Umbilical cord (tissue), 2 donors: Measurements from ENCODE around the gene LONP1. TPM values are rescaled to one million over a fixed set of nuclear protein-coding genes. Genes with fewer than 3 reads are reported as not detected.

ENCODE experiments used
- DNase-seq: peaks from one replicate; pipeline ENCODE4 v3.0.0-alpha.2; 2015; ENCODE audit warnings: low spot score
- total RNA-seq: library from RNA; depleted of rRNA; stranded (reverse); fragments of >200 nt; gene quantifications from one replicate; pipeline ENCODE4 v1.2.3, GENCODE V29; 2014; ENCODE audit warnings: low replicate concordance; ENCODE audit not compliant: insufficient read depth

Gene LONP1
- total RNA-seq, 1 donor from 2014 or later = 32.5 TPM

DNA sequence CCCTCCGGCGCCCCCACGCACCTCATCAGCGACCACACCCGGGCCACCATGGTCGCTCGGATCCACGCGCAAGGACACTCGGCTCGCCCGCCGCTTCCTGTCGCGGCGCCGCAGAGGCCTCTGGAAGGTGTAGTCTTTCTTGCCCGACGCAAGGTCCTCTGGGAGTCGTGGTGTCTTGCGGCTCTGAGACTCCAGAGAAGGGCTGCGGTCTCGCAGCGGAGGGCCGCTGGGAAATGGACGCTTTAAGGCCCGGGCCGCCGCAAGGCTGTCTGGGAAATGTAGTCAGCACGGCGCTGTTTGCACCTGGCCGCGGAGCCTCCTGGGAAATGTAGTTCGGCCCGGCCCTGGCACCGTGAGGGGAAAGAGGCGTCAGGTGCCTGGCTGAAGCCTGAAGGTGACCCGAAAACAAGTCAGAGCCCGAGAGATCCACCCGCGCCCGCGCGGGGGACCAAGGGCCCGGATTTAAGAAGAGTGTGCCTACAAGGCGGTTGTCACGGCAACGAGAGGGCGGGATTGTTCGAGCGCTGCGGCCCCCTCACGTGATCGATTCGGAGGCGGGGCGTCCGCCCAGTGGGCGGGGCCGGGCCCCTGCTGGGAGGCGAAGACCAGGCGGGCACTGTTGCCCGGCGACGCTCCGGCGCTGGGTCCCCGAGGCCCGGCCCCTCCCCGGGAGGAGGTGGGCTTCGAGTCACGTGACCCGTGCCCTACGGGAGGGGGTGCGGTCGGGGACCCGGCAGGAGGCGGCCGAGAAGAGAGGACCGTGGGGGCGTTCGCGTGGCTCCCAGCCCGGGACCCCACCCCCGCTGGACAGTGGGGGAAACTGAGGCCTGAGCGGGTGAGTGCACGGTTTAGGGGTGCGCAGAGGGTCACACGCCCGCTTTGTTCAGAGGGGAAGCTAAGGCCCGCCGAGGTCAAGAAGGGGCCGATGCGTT lies 39.2 kb downstream of the LONP1 start, which contains the start of the genes HSD11B1L and MICOS13:
Gene HSD11B1L, plus strand, starts transcription at position 591 of the 932 bp plus-strand sequence. CDS start 3,806 bp downstream, outside the sequence.
Gene MICOS13, minus strand, starts transcription at position 80 of the 932 bp plus-strand sequence. Its CDS starts 30 bp downstream, at position 50.
- peak; percentile 100 for DNase-seq

DNA sequence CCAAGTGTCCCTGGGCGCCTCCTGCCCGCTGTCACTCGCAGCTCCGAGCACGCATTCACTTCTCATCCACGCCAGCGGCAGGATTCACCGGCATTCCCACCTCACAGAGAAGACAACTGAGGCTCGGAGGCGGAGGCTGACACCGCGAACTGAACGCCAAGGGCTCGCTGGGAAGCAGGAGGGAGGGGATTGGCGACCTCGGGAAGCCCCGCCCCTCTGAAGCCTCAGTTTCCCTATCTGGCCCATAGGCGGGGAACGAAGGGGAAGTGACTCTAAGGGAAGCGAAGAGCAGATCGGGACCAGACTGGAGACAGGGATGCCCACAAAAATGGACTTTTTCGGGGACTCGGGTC lies 39.9 kb downstream of the LONP1 start:
- DNase-seq = no peak

DNA sequence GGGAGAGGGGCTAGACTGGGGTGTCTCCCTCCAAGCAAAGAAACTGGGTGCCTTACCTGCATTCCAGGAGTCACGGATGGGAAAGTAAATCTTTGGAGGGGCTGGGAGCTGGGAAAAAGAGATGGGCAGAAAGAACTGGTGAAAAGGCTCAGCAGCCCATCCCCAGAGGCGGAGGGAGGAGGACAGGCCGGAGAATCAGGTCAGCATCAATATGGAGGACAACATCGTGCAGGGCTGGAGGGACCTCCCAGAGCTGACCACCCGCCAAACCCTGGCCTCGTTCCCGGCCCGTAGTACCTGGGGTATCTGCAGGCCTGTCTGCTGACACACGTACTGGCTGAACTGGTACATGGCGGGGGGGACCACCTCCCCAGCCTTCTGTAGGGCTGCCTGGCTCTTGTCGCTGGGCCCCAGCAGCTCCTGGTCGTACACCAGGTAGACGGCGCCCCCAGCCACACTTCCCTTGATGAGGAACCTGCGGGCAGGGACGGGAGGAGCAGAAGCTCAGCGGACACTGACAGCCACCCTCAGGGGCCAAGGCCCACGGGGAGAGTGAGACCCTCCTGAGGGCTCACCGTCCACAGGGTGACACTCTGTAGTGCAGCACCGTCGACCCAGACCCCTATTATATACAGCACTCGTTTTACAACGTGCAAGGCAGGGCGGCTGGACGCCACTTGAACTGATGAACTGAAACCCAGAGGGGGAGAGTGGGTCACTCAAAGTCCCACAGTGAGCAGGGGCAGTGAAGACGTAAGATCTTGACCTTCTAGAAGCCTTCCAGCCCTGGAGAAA lies 40.5 kb downstream of the LONP1 start:
- DNase-seq = no peak

DNA sequence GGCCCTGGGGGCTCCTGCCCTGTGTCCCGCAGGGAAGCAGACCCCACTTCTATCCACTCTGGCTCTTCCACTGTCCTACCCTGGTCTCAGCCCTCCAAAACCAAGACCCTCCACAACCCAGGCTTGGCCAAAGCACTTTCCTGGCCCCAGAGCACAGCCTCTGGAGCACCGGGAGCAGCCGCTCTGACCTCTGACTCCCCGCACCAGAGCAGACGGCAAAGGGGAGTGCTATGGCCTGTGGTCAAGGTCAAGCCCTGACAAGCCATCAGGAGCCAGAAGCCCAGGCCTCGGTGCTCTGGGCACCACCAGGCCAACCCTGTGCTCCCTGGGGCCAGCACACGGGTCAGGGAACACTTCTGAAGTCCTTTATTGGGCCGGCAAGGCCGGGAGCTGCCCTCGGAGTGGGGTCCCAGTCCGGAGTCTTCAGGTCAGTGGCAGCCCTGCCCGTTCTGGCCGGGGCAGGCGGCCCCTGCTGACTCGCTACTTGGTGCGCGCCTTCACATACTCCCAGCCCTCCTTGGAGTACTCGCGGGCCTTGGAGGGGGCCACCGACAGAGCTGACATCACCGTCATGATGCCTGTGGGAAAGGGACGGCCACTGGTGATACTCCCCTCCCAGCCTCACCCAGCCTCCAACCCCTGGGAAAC lies 41.8 kb downstream of the LONP1 start:
- no peak for DNase-seq

DNA sequence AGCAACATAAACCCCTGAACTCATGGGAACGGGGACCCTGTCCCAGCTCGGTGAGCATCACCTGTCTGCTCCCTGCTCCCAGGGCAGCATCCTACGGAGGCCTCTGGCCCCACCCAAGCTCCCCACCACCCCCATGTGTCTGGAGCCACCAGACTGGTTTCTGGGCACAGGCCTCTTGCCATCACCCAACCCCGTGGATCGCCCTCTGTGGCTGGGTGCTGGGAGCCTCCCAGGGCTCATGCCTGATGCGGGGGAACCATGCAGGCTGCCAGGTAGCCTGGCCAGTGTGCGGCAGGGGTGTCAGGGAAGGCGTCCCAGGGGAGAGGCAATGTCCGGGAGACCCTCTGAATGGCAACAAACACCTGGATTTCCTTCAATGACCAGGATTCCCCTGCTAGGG lies 42.4 kb downstream of the LONP1 start:
- DNase-seq = no peak

DNA sequence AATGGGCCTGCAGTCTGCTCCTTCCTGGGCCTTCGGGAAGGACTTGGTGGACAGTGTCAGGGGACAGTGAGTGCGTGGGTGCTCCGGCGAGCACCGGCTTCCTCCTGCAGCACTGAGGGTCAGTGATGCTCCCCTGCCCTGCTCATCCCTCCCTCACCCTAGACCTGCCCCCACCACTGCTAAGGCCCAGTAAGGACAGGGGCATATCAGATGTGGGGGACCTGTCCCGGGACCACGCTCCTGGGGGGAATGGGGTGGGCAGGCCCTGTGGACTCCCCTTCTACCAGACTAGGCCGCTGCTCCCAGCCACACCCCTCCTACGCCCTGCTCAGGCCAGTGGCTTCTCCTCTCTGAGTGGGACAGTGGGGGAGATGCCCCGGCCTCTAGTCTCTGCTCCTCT lies 42.8 kb downstream of the LONP1 start:
- no peak for DNase-seq

DNA sequence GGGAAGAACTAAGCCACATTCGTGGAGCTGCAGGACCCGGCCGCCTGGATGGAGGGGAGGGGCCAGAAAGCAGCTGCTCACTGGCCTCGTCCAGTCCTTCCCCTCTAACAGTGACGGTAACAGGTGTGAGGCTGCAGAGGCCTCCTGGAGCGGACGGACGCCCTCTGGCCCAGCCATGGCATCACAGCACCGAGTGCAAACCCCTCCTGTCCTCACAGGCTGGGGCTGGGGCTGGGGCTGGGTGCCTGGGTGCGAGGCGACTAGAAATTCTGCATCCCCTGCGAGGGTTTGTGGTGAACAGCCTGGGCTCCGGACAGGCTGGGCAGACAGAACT lies 43.2 kb downstream of the LONP1 start:
- DNase-seq = no peak

DNA sequence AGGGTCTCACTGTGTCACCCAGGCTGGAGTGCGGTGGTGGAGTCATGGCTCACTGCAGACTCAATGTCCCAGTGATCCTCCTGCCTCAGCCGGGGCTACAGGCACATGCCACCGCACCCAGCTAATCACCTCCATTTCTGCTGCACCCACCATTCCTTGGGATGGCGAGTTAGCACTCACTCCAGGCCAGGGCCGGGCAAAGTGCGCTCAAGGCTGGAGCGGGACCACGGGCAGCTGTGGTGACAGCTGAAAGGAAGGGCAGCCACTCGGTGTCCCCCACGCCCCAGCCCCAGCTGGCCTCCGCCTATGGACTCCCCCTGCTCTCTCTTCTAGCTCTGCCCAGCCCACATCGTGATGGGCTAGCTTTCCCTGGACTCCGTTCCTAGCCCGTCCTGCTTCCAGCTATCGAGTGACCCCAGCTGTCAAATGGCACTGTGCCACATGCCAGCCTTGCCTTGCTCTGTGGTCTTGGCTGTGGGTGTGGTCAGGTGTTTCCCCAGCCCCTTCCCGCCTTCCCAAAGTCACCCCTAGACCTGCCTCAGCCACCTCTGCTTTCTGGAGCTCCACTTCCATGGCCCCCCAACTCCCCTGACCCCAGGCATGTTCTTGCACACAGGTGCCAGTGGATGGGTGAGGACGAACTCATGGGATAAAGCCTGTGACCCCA lies 43.7 kb downstream of the LONP1 start:
- DNase-seq = no peak

DNA sequence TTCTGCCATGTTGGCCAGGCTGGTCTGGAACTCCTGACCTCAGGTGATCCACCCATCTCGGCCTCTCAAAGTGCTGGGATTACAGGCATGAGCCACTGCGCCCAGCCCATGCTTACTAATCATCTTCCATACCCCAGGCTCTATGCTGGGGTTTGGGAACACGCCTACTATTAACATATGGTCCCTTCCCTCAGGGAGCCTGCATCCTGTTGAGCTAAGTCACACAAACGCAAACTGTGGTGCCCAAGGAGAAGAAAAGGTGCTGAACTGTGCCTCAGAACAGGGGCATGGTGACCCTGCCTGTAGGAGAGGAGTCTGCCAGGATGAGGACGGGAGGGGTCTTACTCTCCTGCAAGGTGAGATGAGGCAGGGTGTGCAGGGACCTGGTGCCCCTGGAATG lies 45.2 kb downstream of the LONP1 start:
- no peak for DNase-seq

DNA sequence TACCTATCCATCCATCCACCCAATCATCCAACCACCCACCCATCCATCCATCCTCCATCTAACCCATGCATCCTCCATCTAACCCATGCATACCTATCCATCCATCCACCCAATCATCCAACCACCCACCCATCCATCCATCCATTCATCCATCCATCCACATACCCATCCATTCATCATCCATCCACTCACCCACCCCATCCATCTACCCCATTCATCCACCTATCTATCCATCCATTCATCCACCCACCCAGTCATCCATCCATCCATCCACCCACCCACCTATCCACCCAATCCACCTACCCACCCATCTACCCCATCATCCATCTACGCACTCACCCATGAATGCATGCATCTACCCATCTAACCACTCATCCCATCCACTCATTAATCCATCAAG lies 46.2 kb downstream of the LONP1 start:
- DNase-seq = no peak

DNA sequence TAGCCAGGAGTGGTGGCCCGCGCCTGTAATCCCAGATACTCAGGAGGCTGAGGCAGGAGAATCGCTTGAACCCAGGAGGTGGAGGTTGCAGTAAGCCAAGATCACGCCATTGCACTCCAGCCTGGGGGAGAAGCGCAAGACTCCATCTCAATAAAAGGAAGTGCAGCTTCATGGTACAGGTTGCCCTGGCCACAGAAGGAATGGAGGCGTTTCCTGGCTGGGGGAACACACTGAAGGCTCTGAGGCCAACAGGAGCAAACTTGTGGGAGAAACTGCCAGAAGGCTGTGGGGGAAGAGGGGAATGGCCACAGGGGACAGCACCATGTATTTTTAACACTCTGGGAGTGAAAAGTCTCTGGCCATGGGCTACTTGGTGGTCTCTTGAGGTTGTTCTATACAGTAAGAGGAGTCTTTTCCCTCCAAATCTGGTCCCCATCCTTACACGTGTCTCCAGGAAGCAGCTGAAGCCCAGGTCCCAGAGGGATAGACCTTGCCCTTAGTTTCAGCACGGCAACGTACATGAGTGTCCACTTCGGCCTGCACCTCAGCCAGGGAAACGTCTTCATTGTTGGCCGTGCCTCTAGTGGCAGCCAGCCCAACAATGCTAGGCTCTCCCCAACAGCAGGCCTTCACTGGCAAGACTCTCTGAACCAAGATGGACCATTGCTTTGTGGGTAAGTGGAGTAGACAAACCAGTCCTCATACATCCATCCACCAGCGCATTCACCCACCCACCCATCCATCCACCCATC lies 47.1 kb downstream of the LONP1 start:
- DNase-seq = no peak

DNA sequence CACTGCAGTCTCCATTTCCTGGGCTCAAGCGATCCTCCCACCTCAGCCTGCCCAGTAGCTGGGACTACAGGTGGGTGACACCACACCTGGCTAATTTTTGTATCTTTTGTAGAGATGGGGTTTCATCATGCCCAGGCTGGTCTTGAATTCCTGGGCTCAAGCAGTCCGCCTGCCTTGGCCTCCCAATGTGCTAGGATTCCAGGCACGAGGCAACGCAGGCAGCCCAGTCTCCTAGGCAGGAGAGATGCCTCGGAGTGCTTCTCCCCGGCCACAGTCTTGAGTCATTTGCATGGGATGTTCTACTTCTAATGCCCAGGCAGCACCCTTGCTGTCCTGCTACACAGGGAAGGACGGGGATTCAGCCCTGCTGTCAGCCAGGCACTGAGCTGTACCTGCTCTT lies 48.3 kb downstream of the LONP1 start:
- no peak for DNase-seq

DNA sequence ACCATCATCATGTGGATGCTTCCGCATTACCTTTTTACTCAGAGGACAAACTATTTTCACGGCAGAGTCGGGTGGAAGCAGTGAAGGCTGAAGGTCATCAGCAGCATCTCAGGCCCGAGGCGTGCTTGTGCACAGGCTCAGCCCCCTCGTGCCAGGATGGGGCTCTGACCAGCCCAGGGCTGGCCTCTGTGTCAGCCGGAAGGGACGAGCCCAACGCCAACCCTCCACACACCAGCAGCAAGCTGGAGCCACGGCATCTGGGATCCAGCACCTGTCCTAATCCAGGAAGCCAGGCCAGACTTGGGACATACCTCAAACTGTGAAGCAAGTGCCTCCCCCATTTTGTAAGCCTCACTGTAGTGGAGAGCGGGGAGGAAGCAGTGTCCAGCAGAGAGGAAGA lies 50.7 kb downstream of the LONP1 start:
- no peak for DNase-seq

DNA sequence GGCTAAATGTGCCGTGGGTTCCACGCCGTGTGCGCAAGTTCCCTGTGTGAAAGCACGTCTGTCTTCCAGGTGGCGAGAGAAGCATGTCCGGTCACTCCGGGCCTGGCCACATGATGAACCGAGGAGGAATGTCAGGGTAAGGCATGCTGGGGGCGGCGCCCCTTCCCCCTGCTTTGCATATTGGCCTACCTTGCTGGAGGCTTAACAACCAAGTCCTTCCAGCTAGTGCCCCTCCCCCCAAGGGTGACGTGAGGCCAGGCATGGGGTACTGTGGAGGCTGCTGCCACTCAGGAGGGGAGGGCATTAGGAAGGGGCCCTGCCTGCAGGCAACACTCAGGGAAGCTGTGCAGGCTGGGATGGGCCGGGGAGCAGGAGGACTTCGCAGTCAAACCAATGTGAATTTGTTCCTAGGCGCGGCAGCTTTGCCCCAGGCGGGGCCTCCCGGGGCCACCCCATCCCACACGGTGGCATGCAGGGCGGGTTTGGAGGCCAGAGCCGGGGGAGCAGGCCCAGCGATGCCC lies 52.1 kb downstream of the LONP1 start:
- DNase-seq = no peak

DNA sequence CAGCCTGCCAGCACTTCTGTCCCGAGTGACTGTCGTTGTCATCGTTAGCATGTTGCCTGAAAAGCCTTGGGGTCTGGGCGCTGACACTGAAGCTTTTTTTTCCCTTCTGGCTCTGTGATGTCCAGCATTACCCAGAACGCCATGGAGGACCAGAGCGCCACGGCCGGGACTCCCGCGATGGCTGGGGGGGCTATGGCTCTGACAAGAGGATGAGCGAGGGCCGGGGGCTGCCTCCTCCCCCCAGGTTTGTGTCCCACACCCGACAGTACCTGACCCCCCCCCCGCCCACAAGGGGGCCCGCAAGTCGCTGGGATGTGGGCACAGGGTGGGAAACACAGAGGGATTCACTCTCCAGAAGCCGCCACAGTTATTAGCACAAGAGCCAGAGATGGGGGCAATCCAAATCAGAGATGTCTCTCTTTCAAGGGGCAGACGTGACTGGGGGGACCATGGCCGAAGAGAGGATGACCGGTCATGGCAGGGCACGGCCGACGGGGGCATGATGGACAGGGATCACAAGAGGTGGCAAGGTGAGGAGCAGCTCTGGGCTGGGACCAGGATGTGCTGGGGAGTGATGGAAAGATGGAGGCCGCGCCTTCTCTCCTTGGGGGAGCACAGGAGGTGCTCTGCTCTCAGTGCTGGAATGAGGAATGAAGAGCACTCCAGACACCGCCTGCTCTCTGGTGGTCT lies 52.9 kb downstream of the LONP1 start:
- DNase-seq = no peak

DNA sequence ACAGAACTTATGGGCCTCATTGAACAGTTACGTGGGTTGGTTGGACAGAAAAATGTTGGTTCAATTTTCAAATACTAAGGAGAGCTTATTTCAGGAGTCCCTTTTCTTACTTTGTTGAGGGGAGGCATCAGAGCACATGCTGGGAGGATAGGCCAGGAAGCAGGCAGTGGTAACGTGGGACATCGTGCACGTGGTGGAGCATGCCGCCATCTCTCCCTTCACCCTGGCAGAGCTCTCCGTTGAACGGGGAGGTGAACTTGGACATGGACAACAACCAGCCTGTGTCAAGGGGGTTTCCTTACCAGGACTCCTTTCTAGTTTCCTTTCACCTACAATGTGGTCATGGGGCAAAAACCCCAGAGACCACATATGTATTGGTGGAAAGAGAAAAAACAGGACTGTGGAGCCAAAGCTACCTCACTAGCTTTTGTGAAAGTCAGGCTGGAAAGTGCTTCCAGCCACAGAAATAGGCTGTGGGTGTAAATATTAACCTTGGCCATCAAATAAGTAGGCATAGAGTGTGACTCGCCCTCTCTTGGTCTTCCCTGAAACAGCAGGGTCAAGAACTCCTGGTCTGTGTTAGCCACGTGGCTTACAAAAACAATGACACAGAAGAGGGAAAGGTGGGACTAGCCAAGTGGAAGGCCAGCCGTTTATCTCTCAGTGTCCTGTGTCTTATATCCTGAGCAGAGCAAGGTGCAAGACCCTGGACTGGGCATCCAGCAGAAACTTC lies 54.0 kb downstream of the LONP1 start:
- DNase-seq = no peak

DNA sequence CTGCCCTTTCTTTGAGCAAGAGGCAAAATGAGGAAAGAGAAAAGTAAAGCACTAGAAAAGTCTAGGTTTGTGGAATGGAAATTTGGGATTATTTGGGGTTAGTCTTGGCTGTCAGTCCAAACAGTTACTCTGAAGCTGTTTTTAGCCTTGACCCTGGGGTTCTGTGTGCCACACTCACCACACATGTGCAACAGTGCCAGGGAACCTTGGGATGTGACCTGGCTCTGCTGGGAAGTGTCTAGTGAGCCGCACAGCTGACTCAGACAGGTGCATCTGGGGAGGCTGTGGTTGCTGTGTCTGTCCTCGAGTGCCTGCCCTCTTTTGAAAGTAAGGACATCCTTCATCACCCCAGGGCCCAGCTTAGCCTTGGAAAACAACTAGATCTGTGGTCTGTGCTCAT lies 55.4 kb downstream of the LONP1 start:
- no peak for DNase-seq

DNA sequence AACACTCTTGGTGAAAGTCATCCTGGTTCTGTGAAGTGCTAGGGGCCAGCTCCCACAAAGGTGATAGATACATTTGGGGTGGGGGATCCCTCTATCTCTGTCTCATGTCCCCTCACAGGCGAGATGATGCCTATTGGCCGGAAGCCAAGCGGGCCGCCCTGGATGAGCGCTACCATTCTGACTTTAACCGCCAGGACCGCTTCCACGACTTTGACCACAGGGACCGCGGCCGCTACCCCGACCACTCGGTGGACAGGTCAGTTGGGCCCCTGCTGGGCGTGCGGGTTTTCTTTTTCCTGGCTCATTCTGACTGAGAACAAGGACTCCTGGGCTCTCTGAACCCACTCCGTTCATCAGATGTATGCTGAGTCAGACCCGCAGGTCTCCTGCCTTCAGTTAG lies 56.0 kb downstream of the LONP1 start:
- no peak for DNase-seq

DNA sequence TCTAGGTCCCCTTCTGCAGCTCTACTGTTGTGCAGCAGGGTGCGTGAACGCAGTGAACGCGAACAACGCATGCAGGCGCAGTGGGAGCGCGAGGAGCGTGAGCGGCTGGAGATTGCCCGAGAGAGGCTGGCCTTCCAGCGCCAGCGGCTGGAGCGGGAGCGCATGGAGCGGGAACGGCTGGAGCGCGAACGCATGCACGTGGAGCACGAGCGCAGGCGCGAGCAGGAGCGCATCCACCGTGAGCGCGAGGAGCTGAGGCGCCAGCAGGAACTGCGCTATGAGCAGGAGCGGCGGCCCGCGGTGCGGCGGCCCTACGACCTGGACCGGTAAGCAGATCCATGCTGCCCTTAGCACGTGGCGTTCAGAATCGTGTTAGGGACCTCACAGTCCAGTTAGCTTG lies 58.5 kb downstream of the LONP1 start:
- no peak for DNase-seq
